Measurements from ENCODE around the gene KRT12. TPM values are rescaled to one million over a fixed set of nuclear protein-coding genes. Genes with fewer than 3 reads are reported as not detected.

KRT12 gene
- total RNA-seq, 1 experiment from 2014 or later: 2.7 TPM

DNA sequence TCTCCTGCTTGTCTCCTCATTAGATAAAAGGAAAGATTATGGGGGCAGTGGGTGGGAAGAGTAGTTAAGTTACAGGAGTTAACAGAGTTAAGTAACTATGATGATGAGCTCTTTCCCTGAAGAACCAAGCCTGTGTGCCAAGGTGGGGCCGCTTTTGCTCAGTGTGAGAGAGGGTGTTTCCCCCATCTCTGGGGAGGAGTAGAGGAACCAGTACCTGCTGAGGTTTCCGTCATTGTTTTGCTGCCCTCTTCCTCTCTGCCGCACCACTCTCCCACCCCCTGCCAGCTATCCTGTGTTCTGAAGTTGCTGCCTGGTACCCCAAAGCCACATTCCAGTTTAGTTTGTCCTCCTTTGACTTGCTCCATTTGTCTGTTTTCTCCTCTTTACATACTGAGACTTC is 23.8 kb downstream of the KRT12 start:
- intact Hi-C loops (cut with micrococcal nuclease; ENCODE audit: unreplicated experiment): loop anchor here (10.0 kb wide), 1 partner anchor 1068 kb away; no protein-coding TSS in a partner anchor
- Mint-ChIP-seq H3K4me1 (ENCODE audit: low read depth, unreplicated experiment) (peaks cover 19% of the 10 kb centered on the region), H3K9me3 (ENCODE audit: low read depth, unreplicated experiment) (no peaks in the 10 kb centered on the region), H3K36me3 (ENCODE audit: insufficient read depth, unreplicated experiment) (no peaks in the 10 kb centered on the region), H3K4me3 (ENCODE audit: low read depth, unreplicated experiment) (no peak overlapping the region), H3K27ac (ENCODE audit: unreplicated experiment) (no peak overlapping the region), H3K27me3 (ENCODE audit: unreplicated experiment) (no peaks in the 10 kb centered on the region)
- TF ChIP-seq, protein P1, sequence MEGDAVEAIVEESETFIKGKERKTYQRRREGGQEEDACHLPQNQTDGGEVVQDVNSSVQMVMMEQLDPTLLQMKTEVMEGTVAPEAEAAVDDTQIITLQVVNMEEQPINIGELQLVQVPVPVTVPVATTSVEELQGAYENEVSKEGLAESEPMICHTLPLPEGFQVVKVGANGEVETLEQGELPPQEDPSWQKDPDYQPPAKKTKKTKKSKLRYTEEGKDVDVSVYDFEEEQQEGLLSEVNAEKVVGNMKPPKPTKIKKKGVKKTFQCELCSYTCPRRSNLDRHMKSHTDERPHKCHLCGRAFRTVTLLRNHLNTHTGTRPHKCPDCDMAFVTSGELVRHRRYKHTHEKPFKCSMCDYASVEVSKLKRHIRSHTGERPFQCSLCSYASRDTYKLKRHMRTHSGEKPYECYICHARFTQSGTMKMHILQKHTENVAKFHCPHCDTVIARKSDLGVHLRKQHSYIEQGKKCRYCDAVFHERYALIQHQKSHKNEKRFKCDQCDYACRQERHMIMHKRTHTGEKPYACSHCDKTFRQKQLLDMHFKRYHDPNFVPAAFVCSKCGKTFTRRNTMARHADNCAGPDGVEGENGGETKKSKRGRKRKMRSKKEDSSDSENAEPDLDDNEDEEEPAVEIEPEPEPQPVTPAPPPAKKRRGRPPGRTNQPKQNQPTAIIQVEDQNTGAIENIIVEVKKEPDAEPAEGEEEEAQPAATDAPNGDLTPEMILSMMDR (IDR thresholded peaks at IDR 0.05; ENCODE audit: unreplicated experiment): no peak
- CTCF ChIA-PET: interaction anchor here (0.5 to 7.3 kb wide), 14 partner anchors 9 to 1073 kb away, joined by 3 to 57 read pairs (median 3); no protein-coding TSS in a partner anchor
- BruUV-seq (replicated peaks): no TSS peak
- DNase-seq: no peak

DNA sequence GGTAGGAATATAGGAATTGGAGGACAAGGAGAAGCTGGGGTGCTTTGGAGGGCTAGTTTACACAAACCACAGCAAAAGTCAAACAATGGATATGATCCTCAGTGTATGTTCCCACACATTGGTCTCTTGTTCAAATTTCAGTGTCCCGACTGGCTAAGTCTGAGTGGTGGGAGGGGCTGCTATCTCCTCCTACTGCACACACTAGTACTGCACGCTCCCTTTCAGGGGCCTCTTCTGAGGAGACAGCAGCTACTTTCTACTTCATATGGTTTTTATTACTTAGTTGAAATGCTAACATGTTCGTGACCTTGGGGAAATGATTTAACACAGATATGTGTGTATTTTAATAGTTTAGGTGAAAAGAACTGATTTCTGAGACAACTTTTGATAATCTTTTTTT is 25.8 kb downstream of the KRT12 start:
- DNase-seq: no peak
- H3K36me3 Mint-ChIP-seq (ENCODE audit: insufficient read depth, unreplicated experiment): peaks cover 1% of the 10 kb centered on the region
- H3K27ac Mint-ChIP-seq (ENCODE audit: unreplicated experiment): no peak overlapping the region
- BruUV-seq (replicated peaks): no TSS peak
- CTCF ChIA-PET: interaction anchor here (0.6 to 2.9 kb wide), 3 partner anchors 22 to 1186 kb away, joined by 3 to 16 read pairs (median 4); no protein-coding TSS in a partner anchor
- no peaks in the 10 kb centered on the region for H3K9me3 Mint-ChIP-seq (ENCODE audit: low read depth, unreplicated experiment)
- H3K4me3 Mint-ChIP-seq (ENCODE audit: low read depth, unreplicated experiment): no peak overlapping the region
- peaks cover 16% of the 10 kb centered on the region for H3K4me1 Mint-ChIP-seq (ENCODE audit: low read depth, unreplicated experiment)
- TF ChIP-seq, protein P1 (IDR thresholded peaks at IDR 0.05; ENCODE audit: unreplicated experiment): no peak
- H3K27me3 Mint-ChIP-seq (ENCODE audit: unreplicated experiment): no peaks in the 10 kb centered on the region
- intact Hi-C loops (cut with micrococcal nuclease; ENCODE audit: unreplicated experiment): loop anchor here (10.0 kb wide), 1 partner anchor 1066 kb away; no protein-coding TSS in a partner anchor

DNA sequence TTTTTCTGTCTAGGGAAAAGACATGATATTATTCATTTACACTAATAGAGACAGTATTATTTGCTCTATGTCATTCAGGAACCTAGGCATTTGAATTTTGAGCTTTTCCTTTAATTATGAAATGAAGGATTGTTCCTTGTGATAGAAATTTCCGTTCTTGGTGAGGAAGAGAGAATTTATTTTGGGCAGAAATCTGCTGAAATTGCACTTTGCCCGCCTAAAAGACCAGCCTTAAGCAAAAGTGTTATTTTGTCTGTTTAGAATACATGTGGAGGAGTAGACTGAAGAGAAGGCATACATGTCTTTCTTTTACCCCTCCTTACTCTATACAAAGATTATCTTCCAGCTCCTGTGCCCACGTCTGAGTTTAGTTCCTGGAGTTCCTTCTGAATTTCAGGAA is 27.8 kb downstream of the KRT12 start:
- peaks cover 5% of the 10 kb centered on the region for H3K36me3 Mint-ChIP-seq (ENCODE audit: insufficient read depth, unreplicated experiment)
- no peaks in the 10 kb centered on the region for H3K4me1 Mint-ChIP-seq (ENCODE audit: low read depth, unreplicated experiment)
- DNase-seq: no peak
- BruUV-seq (replicated peaks): TSS peak; percentile 10
- H3K4me3 Mint-ChIP-seq (ENCODE audit: low read depth, unreplicated experiment): no peak overlapping the region
- intact Hi-C loops (cut with micrococcal nuclease; ENCODE audit: unreplicated experiment): no loop called here
- no peaks in the 10 kb centered on the region for H3K27me3 Mint-ChIP-seq (ENCODE audit: unreplicated experiment)
- H3K9me3 Mint-ChIP-seq (ENCODE audit: low read depth, unreplicated experiment): no peaks in the 10 kb centered on the region
- CTCF ChIA-PET: interaction anchor here (0.6 to 1.5 kb wide), 7 partner anchors 10 to 1186 kb away, joined by 3 to 4 read pairs (median 3); partner anchors contain the start of gene KRT10
- TF ChIP-seq, protein P1 (IDR thresholded peaks at IDR 0.05; ENCODE audit: unreplicated experiment): no peak
- no peak overlapping the region for H3K27ac Mint-ChIP-seq (ENCODE audit: unreplicated experiment)

DNA sequence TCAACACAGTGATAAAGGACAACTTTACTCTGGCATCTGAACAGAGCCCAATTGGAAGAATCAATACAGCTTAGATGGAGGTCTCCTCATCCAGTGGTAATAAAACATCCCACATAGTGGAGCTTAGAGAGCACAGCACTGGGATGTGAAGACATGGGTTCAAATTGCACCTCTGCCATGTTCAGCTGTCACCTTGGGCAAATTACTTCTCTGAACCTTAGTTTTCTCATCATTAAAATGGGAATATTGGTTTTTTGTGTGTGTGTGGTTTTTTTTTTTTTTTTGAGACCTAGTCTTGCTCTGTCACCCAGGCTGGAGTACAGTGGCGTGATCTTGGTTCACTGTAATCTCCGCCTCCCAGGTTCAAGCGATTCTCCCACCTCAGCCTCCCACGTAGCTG is 31.0 kb downstream of the KRT12 start:
- TF ChIP-seq, protein P1 (IDR thresholded peaks at IDR 0.05; ENCODE audit: unreplicated experiment): no peak
- intact Hi-C loops (cut with micrococcal nuclease; ENCODE audit: unreplicated experiment): no loop called here
- no TSS peak for BruUV-seq (replicated peaks)
- H3K4me3 Mint-ChIP-seq (ENCODE audit: low read depth, unreplicated experiment): no peak overlapping the region
- H3K27ac Mint-ChIP-seq (ENCODE audit: unreplicated experiment): no peak overlapping the region
- no peaks in the 10 kb centered on the region for H3K9me3 Mint-ChIP-seq (ENCODE audit: low read depth, unreplicated experiment)
- peaks cover 5% of the 10 kb centered on the region for H3K36me3 Mint-ChIP-seq (ENCODE audit: insufficient read depth, unreplicated experiment)
- CTCF ChIA-PET: interaction anchor here (0.6 to 1.1 kb wide), 4 partner anchors 16 to 324 kb away, joined by 3 to 4 read pairs (median 3); no protein-coding TSS in a partner anchor
- H3K4me1 Mint-ChIP-seq (ENCODE audit: low read depth, unreplicated experiment): no peaks in the 10 kb centered on the region
- H3K27me3 Mint-ChIP-seq (ENCODE audit: unreplicated experiment): no peaks in the 10 kb centered on the region
- DNase-seq: no peak

All from Calu3 (cell line).